Mammary microvascular endothelial cell (primary cell): Measurements from ENCODE around the gene NEDD8. TPM values are rescaled to one million over a fixed set of nuclear protein-coding genes. Genes with fewer than 3 reads are reported as not detected.

Experiments
- total RNA-seq: library from RNA; depleted of rRNA; stranded (reverse); fragments of >200 nt; gene quantifications from 2 replicates; pipeline ENCODE4 v1.2.3, GENCODE V29; 2015

The NEDD8 gene
- 259 and 294 TPM in 2 replicates for total RNA-seq

DNA sequence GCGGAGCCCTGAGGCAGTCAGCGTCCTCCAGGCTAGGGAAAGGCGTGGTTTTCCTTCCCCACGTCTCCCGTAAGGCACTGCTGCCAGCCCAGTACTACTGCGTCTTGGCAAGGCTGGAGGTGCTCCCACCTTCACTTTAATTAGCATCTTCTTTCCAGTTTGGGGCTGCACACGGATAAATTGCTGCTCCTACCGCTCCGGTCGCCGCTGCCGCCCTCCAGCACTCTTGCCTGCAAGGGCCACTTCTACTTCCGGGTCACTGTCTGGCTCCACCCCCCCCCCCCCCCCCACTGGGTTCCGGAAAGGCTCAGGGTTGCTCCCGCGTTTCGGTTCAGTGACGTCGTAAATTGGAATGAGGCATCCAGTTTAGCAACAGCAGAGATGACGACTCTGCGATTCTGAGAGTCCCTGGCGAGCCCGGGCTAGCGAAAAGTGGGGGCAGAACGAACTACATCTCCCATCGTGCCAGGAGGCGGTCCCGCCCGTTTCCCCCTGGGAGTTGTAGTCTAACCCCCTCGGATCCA lies at the start of gene NEDD8:
Gene NEDD8 (minus strand): TSS at position 247 of the 524 bp plus-strand sequence. CDS start 100 bp downstream, at position 147.

DNA sequence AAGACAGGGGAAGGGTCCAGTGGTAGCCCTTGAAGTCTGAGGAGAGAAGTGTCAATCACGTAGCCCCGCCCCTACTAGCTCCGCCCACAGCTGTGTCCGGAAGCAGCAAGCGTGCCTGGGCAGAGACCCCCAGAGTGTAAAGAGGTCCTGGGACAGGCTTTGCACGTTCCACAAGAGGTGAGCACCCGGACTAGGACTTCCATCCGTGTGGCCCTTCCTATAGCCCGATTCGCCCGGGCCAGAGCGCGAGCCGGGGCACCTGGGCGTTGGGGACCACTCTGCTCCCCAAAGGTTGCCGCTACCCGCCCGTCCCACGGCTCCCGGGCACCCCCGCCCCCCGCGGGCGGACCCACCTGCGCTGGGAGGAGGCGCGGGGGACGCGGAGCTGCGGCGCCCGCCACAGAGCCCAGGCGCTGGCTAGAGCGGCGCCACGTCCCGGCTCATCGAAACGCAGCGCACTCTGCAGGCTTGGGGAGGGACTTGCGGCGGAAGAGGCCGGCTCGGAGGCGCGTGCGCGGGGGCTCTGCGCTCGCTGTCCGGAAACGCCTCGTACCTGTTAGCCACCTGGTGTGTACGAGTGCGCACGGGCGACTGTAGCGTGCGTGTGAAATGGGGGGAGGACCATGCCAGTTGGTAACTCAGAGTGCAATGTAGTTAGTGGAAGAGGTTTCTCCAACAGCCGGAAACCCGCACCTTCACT lies 39.1 kb upstream of the NEDD8 start, which contains the start of gene RABGGTA:
Gene RABGGTA (minus strand): TSS at position 464 of the 700 bp plus-strand sequence. CDS start 482 bp downstream, outside the sequence.

DNA sequence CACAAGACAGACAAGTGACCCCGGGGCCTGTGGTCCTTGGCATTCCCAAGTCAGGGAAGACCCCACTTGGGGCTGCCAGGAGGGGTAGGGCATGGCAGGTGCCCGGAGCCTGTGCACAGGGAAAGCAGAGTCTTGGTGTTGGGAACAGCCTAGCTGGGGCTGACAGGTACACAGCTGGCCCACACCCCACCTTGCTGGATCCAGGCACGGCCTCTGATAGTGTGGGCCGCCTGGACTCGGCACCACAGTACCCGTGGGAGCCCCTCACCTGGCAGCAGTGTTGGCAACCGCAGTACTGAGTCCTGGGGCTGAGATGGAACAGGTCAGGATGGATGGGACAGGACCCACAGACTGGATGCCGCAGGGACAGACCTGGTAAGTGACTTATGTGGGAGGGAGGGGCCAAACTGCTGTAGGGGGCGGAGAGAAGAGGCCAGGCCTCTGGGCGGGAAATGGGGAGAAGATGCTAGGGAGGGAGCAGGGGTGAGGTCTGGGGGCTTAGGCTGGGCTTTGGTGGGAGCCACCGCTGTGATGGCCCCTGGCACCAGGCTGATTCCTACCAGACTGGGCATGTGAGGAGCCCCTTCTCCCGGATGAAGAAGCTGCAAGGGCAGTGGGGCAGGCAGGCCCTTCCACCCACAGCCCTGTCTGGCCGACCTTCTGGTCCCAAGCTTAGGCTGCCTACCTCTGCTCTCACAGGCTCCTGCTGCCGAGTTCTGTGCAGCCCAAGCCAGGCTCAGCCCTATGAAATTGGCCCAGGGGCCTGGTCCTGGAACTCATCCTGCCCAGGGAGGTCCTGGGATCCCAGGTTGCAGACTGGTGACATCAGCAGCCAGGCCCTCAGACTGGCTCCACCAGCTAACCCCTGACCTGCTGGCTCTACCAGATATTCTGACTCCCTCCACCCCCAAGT lies 30.9 kb upstream of the NEDD8 start, which contains the start of gene TGM1:
Gene TGM1 (minus strand): TSS at position 357 of the 913 bp plus-strand sequence. CDS start 825 bp downstream, outside the sequence.

DNA sequence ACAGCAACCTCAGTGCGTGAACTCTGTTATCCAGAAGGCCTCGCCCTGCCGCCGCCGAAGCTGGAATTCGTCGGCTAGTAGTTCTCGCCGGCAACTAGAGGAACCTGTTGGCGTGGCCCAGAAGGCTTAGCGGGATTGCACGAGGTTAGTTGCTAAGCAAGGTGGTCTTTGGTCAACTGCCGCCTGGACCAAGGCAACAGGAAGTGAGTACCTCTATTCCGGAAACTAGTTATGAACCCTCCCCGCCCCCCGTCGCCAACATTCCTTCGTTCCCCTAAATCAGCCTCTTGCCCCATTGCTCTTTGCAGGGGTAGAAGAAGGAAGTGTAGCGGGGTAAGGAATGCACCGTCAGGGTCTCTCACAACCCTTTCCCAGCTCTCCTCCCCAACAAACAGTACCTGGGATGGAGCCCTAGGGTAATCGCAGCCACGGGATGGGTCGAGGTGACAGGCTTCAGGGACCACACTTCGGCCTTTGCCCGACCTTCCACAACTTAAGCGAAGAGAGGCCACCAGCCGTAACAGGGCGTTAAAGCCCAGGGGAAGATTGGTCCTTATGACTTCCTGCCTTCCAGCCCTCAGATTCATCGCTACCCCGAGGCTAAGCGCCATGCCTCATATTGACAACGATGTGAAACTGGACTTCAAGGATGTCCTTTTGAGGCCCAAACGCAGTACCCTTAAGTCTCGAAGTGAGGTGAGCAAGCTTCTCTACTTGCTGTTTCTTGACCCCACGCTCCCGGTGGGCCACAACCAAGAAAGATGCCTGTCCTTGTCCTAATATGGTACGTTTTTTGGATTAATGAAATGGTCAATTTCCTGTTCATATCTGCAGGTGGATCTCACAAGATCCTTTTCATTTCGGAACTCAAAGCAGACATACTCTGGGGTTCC lies 724 bp upstream of the NEDD8 start, which contains the start of gene GMPR2:
Gene GMPR2 (plus strand): TSS at position 285 of the 893 bp plus-strand sequence. CDS start 325 bp downstream, at position 610.

DNA sequence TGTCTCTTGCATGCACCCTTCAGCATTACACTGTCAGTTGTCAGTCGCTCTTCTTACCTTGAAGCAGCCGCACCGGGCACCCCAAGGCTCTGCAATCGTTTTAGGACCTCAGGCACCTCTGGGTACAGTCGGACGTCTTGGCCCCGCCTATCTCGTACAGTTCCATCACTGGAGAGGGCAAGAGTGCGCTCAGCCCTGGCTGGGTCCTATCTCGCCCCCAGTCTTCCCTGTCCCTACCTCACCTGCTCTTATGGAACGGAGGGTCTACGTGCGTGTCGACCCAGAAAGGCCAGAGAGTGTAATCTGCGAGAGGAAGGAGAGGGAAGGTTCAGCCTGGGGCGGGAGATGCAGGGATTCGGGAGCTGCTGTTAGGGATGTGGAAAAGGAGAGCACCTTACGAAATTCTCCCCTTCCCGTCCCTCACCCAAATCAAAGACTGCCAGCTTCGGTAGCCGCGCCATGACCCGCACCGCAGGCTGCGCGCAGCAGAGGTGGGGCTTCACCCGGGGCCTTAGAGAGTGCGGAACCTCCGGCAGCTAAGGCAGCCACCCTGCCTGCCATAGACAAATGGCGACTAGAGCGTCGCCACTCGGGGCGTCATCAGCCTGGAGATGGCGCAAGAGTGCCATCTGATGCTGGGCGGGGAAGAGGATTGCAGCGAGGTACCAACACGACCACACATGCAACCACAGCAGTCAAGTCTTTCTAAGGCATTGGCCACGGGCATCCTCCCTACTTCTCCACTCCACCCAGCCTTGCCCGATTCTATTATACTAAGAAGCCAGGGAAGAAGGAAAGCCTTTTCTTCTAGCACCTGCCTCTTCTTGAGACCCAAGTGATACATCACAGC lies 16.4 kb downstream of the NEDD8 start, which contains the start of gene MDP1:
Gene MDP1 (minus strand): TSS at position 572 of the 850 bp plus-strand sequence. CDS start 111 bp downstream, at position 461.

DNA sequence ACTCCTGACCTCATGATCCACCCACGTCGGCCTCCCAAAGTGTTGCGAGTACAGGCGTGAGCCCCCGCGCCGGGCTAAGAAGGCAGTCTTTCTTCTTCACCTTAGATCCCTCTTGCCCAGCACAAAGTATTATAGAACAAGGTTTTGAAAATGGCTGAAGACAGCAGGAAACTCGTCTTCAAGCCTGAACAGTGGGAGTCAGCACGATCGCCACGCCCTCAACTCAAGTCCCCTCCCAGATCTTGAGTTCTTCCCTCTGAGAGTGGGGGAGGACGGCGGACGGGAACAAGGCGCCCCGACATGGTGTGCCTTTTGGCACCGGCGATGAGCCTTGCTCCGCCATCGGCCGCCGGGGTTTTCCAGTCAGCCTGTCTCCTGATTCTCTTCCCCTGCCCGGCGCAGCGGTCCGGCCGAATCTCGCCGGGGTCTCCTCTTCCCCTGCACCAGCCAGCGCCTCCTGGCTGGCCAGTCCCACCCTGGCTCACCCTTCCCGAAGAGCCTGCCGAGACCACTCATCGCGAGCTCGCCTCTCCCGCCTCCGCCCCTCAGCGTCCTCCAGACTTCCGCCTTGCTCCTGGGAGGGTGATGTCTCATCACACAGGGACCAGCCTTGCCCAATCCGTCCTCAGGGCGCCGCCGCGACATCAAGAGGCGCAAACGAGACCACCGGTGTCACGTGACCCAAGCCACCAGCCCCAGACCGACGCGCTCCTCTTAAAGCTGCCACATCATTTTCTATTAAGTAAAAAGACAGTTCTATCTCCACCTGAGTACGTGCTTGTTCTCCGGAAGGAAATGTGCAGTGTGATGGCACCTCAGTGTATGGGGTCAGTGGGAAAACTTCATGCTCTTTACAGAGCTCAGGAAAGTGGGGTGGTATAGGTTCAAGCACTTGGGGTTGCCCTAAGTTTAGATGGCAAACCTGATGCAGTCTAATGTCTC lies 19.0 kb downstream of the NEDD8 start, which contains the start of gene CHMP4A:
Gene CHMP4A (minus strand): TSS at position 565 of the 942 bp plus-strand sequence. CDS start 49 bp downstream, at position 516.

DNA sequence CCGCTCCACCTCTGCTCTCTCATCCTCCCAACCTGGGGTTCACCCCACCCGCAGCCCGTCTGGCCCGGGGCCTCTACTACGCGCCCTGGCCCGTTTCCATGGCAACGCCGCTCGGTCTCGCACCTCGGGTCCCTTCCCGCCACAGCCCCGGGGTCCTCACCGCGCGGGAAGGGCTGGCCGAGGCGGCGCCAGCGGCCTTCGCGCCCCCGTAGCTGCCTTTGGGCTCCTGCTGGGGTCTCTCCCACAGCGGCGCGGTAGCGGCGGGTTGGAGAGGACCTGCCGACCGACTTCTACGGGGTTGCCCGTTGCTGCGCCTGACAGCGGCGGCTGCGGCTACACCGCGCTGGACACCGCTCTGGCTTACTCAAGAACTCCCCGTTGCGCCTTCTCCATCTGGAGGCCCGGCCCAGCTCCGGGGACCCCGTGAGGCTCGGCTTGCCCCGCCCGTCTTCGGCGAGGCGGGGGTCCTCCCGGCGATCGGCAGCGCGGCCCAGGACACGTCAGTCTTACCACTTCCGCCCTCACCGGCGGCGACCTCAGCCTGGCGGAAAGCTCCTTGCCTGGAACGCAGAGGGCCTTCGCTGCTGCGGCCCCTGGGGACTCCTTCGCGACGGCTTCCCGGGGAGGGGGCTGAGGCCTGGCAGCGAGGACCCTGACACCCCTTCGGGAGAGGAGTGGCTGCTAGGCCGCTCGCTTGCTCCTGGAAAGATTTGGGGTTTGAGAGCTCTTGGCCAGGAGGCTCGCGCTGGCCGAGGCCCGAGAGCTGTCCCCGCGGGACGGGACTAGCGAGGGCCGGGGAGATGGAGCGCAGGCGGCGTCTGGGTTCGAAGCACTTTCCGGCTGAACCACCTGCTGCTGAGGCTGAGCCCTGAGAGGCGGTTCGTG lies 36.7 kb downstream of the NEDD8 start, which contains the start of gene TM9SF1:
Gene TM9SF1 (minus strand): TSS at position 256 of the 885 bp plus-strand sequence. CDS start 422 bp downstream, outside the sequence.

DNA sequence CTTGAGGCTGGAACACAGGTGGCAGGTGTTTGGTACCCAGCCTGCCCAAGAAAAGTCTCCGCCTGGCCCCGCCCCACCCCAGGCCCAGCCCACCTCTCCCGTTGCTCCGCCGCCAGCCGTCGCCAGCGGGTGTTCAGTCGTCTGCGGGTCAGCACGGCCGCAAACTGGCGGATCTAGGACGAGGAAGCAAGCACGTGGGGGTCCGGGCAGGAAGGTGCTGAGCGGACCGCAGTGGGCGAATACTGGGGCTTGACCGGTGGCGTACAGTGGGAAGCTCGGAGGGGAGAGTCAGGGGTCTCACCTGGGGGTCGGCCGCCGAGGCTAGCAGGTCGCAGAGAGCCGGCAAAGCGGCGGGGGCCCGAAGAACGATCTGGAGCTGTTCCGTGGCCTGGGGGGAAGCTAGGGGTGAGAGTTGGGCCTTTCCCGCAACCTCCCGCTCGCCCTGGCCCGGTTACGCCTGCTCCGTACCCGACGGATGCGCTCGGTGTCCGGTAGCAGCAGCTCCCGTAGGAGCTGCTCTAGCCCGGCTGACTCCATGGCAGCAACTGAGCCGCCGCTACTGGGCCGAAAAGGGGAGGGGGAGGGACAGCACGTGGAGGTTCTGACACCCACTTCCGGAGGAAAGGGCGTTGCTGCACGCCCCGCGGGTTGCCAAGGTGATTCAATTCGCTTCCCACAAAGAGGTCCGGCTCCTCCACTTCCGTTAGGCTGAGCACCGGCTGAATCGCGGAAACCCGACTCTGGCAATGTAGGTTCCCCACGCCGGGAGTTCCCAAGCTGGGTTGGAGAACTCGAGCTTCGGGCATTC lies 43.7 kb downstream of the NEDD8 start, which contains the start of gene IPO4:
Gene IPO4 (minus strand): TSS at position 566 of the 808 bp plus-strand sequence. CDS start 29 bp downstream, at position 537.

DNA sequence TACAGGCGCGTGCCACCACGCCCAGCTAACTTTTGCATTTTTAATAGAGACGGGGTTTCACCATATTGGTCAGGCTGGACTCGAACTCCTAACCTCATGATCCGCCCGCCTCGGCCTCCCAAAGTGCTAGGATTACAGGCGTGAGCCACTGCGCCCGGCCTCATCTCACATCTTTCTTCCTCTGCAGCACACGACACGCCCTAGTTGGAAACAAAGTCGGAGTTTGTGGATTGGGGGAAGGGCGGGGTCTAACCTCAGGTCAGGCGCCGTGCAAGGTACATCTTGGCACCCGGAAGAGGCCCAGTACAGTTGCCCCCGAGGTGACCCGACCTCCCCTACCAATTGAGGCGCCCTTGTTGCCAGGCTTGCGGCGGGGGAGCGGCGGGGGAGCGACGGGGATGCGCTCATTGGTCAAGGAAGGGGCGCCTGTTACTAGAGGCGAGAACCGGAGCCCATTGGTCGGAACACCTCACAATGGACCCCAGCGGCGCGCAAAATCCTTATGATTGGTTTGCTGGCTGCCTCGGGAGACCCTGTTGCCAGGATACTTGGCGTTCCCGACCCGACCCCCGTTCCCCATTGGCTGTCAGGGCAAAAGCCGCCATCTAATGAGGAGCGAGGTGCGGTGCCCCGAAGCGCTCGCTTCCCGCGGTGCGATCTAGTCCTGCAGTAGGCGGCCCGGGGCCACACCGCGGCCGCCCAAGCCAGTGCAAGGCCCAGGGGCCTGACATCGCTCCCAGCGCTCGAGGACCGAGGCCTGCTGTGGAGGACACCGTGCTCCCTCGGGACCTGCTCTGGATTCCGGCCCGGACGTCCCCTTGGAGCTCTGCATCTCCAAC lies 60.5 kb downstream of the NEDD8 start, which contains the start of gene REC8:
Gene REC8 (plus strand): TSS at position 659 of the 839 bp plus-strand sequence. CDS start 473 bp downstream, outside the sequence.

Other genes with a start within 250 kb of the NEDD8 start
- gene DHRS4L2, start 243.4 kb downstream of the NEDD8 start, total RNA-seq: 16.9 and 24.7 TPM in 2 replicates
- gene CARMIL3, start 180.4 kb downstream of the NEDD8 start, total RNA-seq: 0.05 TPM in 1 of 2 replicates, not detected in the other
- not detected in 2 replicates for gene CPNE6, start 160.8 kb downstream of the NEDD8 start, total RNA-seq
- 7.9 and 24.3 TPM in 2 replicates for gene PCK2, start 138.1 kb downstream of the NEDD8 start, total RNA-seq
- gene DCAF11, start 117.6 kb downstream of the NEDD8 start, total RNA-seq: 43.6 and 46.1 TPM in 2 replicates
- gene NRL, start 117.4 kb downstream of the NEDD8 start, total RNA-seq: 0.74 and 1.3 TPM in 2 replicates
- gene FITM1, start 101.7 kb downstream of the NEDD8 start, total RNA-seq: 0.10 TPM in 1 of 2 replicates, not detected in the other
- 311 and 318 TPM in 2 replicates for gene PSME1, start 96.2 kb downstream of the NEDD8 start, total RNA-seq
- 15.7 and 22.2 TPM in 2 replicates for gene EMC9, start 90.8 kb downstream of the NEDD8 start, total RNA-seq
- 179 and 201 TPM in 2 replicates for gene PSME2, start 85.8 kb downstream of the NEDD8 start, total RNA-seq
- gene RNF31, start 84.9 kb downstream of the NEDD8 start, total RNA-seq: 41.4 and 59.8 TPM in 2 replicates
- gene IRF9, start 71.1 kb downstream of the NEDD8 start, total RNA-seq: 55.8 and 57.5 TPM in 2 replicates
- 14.8 and 16.6 TPM in 2 replicates for gene REC8, start 60.3 kb downstream of the NEDD8 start, total RNA-seq
- 61.1 and 67.6 TPM in 2 replicates for gene IPO4, start 43.6 kb downstream of the NEDD8 start, total RNA-seq
- gene TM9SF1, start 36.9 kb downstream of the NEDD8 start, total RNA-seq: 52.3 and 57.7 TPM in 2 replicates
- not detected in 2 replicates for gene TSSK4, start 26.7 kb downstream of the NEDD8 start, total RNA-seq
- 44.2 and 49.3 TPM in 2 replicates for gene CHMP4A, start 18.9 kb downstream of the NEDD8 start, total RNA-seq
- 15.8 and 15.9 TPM in 2 replicates for gene MDP1, start 16.3 kb downstream of the NEDD8 start, total RNA-seq
- 66.4 and 67.7 TPM in 2 replicates for gene GMPR2, start 562 bp upstream of the NEDD8 start, total RNA-seq
- gene TINF2, start 10.3 kb upstream of the NEDD8 start, total RNA-seq: 72.0 and 90.4 TPM in 2 replicates
- 0.27 and 2.1 TPM in 2 replicates for gene TGM1, start 30.8 kb upstream of the NEDD8 start, total RNA-seq
- 33.1 and 48.0 TPM in 2 replicates for gene RABGGTA, start 39.2 kb upstream of the NEDD8 start, total RNA-seq
- 25.0 and 29.0 TPM in 2 replicates for gene DHRS1, start 67.4 kb upstream of the NEDD8 start, total RNA-seq
- gene NOP9, start 67.5 kb upstream of the NEDD8 start, total RNA-seq: 25.0 and 27.2 TPM in 2 replicates
- gene CIDEB, start 75.6 kb upstream of the NEDD8 start, total RNA-seq: 14.5 and 19.0 TPM in 2 replicates
- gene LTB4R2, start 77.8 kb upstream of the NEDD8 start, total RNA-seq: 3.9 and 5.0 TPM in 2 replicates
- 12.9 and 16.3 TPM in 2 replicates for gene LTB4R, start 79.1 kb upstream of the NEDD8 start, total RNA-seq
- 21.3 and 26.8 TPM in 2 replicates for gene ADCY4, start 102.7 kb upstream of the NEDD8 start, total RNA-seq
- gene RIPK3, start 107.6 kb upstream of the NEDD8 start, total RNA-seq: 2.3 and 4.4 TPM in 2 replicates
- gene NFATC4, start 135.8 kb upstream of the NEDD8 start, total RNA-seq: 4.1 and 9.0 TPM in 2 replicates
- 4.8 and 5.5 TPM in 2 replicates for gene NYNRIN, start 166.6 kb upstream of the NEDD8 start, total RNA-seq
- 0.20 and 2.2 TPM in 2 replicates for gene CBLN3, start 197.3 kb upstream of the NEDD8 start, total RNA-seq
- 27.6 and 31.2 TPM in 2 replicates for gene KHNYN, start 197.6 kb upstream of the NEDD8 start, total RNA-seq
- gene SDR39U1, start 210.4 kb upstream of the NEDD8 start, total RNA-seq: 18.0 and 18.9 TPM in 2 replicates